HG02870 (cell line): ENCODE measurements around the gene ADAR.

Source experiments
- ATAC-seq: cut with Tn5 transposase; IDR thresholded peaks from one replicate; pipeline ENCODE4 v1.9.1; 2021; ENCODE audit warnings: mild to moderate bottlenecking, moderate library complexity; ENCODE audit not compliant: unreplicated experiment

The ADAR gene

DNA sequence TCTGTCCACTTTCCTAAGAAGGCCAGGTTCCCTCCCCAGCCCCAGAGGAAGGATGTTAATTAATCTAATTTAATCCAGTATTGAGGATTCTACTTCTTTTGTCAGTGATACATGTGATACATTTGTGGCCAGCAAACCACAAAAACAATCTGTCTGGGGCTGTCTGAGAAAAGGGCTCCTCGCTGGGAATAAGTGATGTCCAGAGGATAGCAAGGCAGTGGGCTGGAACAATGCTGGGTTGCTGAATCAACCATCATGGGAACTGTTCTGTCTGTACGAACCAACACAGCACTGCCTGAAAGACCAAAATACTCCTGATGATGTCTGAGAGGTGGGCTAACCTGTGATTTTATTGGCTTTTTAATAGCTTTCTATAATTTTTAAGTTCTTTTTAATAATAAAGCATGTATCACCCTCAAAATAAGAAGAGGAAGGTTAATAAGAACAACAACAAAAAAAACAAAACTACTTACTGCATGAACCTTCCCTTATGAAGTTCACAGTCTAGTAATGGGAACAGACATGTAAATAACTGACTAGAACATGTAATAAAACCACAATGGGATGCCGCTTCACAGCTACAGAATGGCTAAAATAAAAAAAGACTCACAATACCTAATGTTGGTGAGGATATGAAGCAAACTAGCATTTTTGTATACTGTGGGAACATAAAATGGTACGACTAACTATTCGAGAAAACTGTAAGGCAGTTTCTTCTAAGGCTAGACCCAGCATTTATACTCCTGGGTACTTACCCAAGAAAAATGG is 11.4 kb upstream of the ADAR start:
- no peak for ATAC-seq

DNA sequence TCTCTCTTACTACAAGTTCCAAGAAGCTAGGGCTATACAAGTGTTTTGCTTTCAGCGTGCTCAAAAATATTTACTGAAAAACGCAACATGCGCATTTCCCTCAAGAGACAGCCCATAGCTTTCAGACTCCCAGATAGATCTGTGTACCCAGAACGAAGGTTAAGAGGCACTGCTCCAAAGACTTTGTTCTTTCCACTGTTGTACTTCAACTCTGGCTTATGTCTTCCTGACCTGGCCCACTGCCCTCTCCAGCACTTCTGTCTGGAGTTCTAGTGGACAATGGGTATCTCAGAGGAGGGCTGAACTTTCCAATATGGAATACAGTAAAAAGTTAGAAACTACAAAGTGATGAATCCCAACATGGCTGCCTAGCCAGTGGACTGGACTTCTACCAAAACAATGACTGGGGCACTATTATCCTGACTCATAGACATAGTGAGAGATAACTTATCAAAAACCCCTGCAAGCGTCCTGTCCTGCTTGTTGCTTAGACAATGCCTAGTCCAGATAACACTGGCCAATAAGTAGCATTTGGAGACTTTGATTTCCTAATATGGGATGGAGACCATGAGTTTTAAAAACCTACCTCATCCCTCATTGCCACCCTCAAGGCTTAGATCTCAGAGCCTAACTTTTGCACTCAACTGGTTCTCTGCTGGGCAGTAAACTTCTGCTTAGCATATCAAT is 8.8 kb upstream of the ADAR start:
- no peak for ATAC-seq

DNA sequence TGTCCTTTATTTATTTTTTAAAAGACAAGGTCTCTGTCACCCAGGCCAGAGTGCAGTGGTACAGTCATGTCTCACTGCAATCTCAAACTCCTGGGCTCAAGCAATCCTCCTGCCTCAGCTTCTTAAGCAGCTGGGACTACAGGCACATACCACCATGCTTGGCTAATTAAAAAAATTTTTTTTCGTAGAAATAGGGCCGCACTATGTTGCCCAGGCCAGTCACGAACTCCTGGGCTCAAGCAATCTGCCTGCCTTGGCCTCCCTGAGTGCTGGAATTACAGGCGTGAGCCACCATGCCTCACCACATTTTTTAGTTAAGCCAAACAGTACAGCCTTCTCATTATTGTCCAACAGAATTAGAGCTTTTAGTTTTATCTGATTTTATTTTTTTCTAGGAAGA is 7.4 kb upstream of the ADAR start:
- no peak for ATAC-seq

DNA sequence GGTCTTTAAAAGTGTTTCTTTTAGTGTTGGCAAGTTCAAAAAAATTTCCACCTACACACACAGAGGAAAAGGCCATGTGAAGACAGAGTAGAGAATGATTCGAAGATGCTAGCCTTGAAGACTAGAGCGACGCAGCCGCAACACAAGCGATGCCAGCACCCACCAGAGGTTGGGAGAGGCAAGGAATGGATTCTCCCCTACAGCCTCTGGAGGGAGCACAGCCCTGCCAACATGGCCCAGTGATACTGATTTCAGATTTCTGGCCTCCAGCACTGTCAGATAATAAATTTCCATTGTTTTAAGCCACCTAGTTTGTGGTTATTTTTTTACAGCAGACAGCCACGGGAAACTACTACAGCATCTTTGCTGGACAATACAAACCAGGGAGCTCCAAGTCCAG is 6.9 kb upstream of the ADAR start:
- no peak for ATAC-seq

DNA sequence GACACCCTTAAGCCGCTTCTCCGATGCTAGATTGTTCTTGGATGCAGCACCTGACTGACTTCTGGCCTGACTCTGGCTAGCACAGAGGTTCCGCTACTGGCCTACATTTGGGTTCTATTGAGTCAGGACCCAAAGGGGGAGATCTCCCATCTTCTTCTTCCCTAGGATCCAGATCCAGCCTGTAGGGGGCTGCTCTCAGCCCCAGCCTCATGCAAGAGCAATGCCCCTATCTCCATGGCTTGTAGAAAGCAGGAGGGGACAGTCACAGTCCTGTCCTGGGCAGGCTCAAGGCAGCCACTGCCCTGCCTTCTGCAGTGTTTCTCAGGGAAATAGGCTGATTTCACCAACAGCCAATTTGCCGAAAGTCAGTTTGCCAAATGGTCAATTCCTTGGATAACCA is 6.3 kb upstream of the ADAR start:
- ATAC-seq, result no peak

DNA sequence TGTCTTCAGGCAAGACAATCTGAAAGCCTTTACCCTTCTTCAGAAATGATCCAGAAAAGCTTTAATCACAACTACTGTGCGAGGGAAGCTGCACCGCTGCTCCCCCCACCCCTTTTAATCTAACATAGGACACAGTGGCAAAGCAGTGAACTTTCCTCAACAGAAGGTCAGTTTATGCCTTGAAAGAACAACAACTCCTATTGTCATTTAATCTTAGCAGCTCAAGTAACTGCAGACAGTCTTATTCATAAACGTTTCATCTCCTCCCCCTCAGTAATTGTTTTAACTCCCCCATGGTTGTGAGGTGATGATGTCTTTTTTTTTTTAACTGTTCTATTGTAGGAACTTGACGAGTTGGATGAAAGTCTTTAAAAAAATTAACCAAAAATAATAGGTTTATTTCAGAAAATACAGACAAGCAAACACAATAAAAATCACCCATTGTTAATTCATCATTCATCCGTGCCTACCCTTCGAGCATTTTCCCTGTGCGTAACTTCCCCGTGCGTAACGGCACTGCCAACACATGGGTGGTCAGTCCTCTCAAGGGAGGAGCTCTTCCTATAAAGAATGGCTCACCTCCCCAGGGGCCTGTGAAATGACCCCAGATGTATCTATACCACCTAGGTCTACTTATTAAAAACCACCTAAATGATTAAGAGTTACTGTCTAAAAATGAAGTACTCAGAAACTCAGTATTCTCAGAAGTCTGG is 3.3 kb upstream of the ADAR start:
- ATAC-seq, result no peak

DNA sequence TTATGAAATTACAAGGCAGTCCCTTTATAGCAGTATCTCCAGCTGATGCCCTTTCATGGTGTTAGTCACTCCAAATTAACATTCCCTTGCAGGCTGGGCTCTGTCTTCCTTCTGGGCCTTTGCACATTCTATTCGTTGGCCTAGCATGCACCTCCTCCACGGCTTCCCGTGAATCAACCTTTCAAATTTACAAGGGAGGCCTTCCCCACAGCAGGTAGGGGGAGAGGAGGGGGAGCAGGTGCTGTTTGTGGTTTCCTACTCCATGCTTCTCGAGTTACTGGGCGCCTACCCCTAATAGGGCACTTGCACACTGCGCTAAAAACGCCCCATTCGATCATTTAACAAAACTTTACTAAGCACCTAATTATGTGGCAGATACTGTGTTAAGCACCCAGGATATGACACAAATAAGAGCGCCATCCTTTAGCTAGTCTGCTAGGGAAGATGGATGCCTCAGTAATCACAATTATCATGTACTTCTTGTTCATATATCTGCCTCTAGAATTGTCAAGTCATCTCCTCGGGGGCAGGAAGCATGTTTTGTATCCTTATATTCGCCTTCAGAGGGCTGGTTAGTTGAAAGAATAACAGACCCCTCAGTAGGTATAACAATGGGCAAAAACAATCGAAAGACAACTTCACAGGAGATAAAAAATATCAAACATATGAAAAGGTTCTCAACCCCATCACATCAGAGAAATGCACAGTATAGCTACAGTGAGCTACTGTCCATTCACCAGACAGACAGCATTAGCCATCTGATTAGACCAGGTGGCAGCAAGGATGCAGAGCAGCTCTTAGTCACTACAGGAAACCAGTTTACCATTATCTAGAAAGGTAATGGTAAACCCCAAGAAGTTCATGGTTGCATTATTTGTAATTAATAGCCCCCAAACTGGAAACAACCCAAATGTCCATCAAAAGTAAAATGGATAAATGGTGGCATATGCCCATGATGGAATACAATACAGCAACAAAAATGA is 1.7 kb upstream of the ADAR start:
- ATAC-seq, result no peak

DNA sequence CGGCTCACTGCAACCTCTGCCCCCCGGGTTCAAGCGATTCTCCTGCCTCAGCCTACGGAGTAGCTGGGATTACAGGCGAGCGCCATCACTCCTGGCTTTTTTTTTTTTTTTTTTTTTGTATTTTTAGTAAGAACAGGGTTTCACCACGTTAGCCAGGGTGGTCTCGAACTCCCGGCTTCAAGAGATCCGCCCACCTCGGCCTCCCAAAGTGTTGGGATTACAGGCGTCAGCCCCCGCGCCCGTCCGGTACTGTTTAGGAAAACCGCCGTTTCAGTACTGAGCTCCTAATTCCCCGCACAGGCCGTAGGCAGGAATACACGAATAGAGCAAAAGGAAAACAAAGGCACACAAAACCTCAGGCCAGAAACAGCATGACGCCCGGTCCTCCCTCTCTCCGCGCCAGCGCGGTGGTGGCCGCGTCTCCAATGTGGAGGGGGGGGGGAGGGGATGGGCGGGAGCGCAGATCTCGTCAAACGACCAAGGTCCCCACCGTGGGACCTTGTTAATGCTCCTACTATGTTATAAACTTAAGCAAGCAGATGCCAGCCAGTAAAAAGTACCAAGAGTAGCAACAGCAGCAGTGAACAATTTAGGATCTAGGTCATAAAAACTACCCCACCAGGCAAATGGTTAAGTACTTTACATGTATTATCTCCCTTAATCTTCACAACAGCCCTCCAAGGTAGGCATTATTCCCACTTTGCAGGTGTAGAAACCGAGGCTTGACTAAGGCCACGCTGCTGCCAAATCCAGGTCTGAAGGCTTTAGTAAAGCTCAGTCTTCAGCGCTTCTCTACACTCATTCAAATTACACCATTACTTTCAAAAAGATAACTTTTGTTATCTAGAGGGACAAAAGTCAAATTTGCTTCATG is 648 bp upstream of the ADAR start:
- no peak for ATAC-seq

DNA sequence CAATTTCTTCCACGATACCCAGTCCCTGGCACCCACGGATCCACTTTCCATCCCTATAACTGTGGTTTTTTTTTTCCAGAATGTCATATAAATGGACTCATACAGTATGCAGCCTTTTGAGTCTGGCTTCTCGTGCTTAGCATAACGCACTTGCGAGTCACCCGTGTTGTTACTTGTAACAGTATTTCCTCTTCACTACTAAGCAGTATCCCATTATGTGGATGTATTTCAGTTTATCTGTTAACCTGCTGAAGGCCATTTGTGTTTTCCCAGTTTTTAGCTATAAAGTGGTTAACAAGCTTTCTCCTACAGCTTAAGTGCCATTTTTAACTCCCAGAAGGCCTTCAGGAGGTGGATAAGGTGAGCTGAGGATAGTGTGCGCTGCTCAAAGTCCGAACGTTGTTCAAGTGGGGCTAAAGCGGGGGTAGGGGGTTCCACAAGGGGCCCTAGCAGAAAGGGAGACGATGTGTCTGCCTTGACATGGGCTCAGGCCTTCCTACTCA is 829 bp downstream of the ADAR start:
- ATAC-seq, result no peak

DNA sequence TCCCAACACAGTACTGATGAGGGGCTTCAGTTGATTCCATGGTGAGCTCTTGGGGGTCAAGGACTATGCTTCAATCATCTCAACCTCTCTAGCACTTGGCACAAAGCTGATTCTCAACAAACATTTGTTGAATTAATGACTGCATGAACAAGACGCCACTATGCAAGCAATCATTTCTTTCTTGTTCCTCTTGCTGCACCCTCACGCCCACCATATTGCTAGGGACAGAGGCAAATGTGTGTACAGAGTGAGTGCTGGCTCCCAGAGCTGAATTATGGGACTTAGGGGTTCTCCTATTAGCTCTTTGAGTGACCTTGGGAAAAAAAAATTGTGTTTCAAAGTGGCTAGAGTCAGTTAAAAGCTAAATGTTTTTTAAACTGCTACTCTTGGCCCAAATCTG is 2.5 kb downstream of the ADAR start:
- ATAC-seq, result no peak

DNA sequence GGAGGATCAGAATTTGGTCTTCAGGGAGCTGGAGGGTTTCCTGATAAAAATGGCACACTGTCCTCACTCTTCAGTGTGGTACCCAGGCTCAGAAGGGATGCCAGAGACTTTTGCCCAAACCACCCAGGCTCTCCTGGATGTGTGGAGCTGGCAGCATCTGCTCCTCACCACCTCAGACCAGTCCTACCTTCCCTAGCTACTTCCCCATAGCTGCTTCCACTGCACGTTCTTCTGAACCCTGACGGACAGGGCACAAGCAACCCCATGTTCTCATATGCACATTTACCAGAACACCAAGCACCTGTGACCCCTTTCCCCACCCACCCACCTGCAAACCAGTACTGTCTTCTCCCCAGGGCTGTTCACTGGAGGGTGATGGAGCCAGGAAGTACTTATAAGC is 4.7 kb downstream of the ADAR start:
- no peak for ATAC-seq

DNA sequence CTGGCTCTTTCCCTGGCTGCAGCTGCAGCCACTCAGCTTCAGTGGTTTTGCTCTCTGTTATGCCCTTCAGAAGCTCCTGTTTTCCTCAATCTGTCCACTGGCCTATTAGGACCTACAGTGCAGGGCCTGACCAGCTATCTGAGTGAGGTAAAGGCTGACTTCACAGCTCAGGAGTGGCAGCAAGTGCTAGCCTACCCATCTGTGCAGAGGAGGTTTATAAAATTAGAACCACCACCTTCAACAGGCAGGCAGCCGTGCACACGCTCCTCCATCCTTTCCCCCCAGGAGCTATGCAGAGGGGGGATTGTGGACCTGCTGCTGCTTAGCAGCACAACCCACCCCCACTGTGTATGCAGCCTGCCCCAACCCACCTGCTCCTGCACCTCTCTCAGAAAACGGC is 8.3 kb downstream of the ADAR start:
- ATAC-seq, result no peak

DNA sequence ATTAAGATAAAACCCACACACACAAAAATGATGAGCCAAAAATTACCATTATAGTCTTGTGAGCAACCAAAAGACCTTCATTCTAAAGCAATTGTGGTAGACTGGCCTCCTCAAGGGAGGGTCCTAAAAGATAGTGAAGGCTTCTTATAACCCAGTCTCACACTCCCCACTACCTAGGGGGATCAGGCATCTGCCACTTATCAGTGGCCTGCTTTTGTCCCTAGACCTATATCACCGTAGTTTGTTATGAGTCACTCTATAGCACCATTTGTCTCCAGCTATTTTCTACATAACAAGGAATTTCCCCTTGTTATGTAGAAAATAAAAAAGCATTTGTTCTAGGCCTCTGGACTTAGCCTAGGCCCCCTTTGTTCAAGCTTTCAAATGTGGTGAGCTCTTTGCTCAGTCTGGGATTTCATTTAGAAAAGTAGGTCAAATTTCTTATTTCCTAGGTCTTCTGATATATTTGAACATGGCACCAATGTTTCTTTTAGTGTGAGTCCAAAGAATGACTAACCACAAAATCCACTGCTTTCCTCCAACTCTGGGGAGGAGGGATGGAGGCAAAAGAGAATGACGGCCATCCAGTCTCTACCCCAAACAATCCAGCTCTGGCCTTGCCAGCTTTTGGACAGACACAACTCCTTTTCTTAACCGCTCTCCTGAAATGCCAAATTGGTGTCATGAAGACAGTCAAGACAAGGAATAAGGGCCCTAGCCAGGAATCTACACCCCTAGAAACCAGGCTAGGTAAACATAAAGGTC is 8.9 kb downstream of the ADAR start:
- ATAC-seq, result no peak

DNA sequence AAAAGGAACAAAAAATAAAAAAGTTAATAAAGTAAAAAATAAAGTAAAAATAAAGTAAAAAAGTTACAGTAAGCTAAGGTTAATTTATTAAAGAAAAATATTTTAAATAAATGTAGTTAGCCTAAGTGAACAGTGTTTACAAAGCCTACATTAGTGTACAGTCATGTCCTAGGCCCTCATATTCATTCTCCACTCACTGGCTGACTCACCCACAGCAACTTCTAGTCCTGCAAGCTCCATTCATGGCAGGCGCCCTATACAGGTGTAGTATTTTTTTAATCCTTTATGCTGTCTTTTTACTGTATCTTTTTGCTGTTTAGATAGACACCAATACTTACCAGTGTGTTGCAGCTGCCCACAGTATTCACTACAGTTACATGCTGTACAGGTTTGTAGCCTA is 12.4 kb downstream of the ADAR start:
- ATAC-seq, result no peak

DNA sequence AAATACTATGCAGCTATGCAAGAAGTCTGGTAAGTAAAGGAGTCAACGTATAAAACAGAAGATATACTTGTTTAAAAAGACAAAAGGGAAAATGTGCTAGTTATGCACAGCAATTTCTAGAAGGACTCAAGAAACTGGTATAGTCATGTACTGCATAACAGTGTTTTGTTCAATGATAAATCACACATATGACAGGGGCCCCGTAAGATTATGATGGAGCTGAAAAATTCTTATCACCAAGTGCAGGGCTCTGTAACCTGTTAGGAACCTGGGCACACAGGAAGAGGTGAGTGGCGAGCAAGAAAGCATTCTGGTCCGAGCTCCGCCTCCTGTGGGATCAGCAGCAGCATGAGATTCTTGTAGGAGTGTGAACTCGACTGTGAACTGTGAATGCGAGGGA is 13.2 kb downstream of the ADAR start:
- no peak for ATAC-seq

DNA sequence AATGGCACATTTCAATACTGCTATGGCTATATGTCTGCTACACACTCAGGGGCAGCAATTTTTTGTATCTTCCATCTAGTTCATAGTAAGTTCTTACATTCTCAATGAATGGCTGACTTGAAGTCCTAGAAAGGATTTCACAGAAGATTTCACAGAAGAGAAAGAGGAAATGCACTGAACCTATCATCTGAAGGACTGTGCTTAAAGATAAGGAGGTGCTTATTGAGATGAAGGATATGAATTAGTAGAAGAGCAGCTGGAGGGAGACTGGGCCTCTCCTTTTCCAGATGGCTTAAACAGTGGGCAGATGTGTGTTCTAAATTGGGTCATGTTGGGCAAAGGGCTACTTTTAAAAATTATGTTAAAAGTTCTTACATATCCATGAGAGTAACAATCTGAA is 14.6 kb downstream of the ADAR start:
- ATAC-seq, result no peak

DNA sequence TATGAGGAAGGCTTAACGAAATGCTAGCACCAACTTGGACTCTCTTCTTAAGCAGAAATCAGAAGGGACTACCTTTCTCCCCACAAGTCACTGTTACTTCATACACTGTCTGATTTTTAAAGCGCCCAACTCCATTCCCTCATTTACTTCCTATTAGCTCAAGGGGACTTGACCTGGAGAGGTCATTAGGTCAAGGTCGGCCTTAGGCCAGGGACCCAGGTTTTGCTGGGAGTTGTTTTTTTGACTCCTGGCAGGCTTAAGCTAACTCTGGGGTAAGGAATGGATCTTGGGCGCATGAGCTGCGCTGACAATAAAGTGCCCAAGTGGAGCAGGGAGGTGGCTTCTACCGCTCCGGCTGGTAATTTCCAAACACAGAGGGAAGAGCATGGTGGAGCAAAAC is 16.8 kb downstream of the ADAR start:
- ATAC-seq, result no peak

DNA sequence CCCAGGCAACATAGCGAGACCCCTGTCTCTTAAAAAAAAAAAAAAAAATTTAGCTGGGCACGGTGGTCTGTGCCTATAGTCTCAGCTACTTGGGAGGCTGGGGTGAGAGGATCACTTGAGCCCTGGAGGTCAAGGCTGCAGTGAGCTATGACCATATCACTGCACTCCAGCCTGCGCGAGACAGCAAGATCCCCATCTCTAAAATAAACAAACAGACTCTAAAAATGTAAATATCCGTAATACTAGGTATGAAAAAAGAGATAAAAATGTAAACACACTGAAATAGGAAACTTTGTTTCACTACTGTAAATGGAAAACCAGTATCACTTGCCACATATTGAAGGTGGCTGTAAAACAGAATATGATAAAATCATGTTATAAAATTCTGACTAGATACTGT is 17.2 kb downstream of the ADAR start:
- ATAC-seq, result no peak

DNA sequence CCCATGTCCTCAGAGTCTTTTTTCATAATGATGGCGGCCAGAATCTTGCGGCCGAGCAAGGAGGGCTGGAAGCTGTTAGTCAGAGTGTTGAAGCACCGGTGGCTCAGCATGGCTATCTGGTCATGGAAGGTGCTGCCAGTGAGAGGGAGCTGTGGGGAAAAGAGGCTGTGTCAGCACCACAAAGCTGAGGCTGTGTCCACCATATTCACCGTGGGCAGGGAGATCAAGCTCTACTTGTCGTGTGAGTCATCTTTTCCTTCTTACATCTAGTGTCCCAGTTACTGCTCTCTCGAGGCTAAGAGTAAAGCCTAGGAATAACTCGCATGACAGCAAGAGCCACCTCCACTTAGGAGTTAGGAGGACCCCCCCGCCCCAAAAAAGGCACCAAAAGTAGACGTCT is 18.2 kb downstream of the ADAR start:
- ATAC-seq, result no peak
